HG02610 (cell line): Measurements from ENCODE around the gene PRXL2B.

Experiments used
- ATAC-seq: cut with Tn5 transposase; IDR thresholded peaks from one replicate; pipeline ENCODE4 v1.9.1; 2021; ENCODE audit warnings: mild to moderate bottlenecking, moderate library complexity; ENCODE audit not compliant: unreplicated experiment

Gene PRXL2B

DNA sequence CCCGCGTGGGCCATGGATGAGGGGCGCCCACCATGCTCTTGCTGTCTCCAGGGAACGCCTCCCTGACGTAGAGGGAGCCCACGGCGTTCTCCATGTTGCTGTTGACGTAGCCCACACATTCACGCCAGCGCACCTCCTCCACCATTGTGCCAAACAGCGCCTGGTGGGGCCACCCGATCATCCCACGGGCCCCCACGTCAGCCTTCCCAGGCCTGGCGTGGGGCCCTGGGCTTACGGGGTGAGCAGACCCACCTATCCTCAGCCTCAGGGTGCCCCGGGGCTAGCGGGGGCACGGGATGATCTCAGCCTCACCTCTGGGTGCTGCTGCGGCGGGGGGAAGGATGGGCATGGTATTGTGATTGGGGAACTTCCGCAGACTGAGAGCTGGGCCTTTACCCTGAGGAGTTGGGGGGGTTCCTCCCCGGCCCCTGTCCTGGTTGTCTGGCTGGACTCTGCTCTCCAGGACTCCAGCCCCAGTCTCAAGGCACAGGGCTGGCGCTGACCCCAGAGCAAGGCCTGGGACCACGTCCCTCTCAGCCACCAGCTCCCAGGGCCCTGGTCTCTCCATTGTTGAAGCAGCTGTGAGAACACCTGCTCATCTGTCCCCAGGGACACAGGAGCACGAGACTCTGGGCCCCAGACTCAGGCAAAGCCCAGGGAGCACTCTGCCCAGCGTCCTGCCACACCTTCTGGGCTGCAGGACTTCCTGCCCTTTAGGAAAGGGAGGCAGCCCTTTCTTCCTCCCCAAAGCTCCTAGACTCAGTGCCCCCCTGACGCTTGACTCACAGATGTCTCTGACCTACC, 10.2 kb downstream of the PRXL2B start:
- no peak for ATAC-seq

GRCh38 chr1:2597441-2598328, 11.1 kb downstream of the PRXL2B start:
- ATAC-seq, result no peak

DNA sequence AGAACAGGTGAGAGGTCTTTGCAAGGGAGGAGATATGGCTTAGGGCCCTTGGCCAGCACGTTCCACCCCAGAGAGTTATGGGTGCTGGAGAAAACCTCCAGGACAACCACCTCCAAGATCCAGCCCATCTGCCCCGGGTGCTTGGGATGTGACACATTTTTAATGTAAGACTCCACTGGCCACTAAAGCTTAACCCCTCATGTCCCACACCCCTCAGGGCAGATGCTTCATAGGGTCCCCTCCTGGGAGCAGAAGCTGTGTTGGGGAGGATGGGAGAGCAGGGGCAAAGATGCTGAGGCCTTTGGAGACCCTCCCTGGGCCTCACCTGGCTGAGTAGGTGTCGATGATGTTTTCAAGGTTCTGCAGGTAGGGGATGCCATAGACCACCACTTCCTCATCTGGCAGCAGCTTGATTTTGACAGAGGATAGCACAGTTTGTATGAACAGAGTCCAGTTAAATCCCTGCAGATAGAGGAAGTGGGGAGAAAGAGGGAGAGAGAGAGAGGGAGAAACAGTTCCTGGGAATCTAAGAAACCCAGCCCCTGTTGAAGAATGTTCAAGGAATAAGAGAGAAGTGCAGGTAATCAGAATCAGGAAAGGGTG, 11.9 kb downstream of the PRXL2B start:
- no peak for ATAC-seq

DNA sequence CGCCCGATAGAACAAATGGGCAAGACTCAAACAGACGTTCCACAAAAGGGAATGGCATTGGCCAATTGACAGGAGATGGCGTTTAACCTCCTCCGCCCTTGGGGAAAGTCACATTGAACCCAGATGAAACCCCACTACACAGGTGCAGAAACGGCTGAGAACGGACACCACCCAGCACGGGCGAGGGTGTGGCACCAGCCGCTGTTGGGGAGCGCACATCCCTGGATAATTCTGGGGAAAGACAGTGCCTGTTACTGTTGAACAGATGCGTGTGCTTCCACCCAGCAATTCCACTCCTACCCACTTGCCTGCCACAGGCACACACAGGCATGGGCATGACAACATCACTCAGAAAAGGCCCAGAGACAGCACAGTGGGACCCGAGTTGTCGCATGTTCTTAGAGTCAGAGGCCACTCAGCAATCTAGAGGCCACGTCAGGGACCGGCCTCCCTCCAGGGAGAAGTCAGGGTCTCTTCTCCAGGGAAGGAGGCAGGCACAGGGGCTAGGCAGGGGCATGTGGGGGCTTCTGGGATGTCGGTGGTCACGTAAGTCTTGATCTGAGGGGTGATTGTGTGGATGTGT, 15.2 kb downstream of the PRXL2B start:
- no peak for ATAC-seq

DNA sequence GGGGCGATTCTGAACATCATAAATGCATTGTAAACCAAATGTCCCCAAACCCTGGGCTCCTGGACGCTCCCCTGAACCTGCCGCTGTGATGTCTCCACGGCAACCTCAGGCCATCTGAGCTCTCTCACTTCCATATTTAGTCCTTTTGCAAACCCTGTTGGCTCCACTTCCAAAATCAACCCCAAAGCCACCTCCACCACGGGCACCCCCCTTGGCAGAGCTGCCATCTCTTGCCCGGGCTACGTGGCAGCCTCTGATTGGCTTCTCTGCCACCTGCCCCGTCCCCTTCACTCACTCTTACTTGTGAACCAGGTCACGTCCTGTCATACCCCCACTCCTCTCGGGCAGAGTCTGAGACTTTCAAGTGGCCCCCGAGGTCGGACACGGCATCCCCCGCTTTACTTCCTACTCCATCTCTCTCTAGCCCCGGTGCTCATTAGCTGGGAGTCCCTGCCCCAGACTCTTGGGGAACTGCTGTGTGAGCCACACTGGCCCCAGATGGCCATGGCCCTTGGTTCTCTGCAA, 15.8 kb downstream of the PRXL2B start:
- ATAC-seq, result no peak

DNA sequence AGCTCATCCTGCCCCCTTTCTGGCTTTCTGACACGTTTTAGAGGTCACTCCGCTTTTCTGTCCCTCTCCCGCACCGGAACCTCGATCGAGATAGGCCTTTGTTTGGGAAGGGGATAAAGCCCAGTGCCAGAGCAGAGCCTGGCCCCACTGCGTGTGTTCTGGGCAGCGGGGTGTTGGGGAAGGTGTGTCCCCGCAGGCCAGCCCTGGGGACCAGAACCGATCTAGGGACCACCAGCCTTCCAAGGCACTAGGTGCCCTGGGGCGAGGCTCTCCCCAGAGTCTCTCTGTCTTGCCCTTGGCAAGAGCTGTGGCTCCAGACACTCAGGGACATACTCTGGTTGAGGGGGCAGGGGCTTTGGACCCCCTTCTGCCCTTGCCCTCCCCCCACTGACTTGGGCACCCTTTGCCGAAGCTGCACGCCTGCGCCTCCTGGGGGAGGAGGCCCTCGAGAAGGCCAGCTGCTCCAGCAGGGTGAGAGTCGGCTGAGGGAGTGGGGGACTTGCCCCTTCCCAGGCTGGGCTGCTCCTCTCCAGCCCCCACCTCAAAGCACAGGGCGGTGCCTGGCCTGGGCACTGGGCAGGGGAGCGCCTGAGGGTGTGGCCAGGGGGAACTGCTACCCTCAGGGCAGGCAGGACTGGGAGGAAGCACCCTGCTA, 16.4 kb downstream of the PRXL2B start:
- no peak for ATAC-seq

- no peak for ATAC-seq
Measured at GRCh38 chr1:2603521-2604155, 17.1 kb downstream of the PRXL2B start.

DNA sequence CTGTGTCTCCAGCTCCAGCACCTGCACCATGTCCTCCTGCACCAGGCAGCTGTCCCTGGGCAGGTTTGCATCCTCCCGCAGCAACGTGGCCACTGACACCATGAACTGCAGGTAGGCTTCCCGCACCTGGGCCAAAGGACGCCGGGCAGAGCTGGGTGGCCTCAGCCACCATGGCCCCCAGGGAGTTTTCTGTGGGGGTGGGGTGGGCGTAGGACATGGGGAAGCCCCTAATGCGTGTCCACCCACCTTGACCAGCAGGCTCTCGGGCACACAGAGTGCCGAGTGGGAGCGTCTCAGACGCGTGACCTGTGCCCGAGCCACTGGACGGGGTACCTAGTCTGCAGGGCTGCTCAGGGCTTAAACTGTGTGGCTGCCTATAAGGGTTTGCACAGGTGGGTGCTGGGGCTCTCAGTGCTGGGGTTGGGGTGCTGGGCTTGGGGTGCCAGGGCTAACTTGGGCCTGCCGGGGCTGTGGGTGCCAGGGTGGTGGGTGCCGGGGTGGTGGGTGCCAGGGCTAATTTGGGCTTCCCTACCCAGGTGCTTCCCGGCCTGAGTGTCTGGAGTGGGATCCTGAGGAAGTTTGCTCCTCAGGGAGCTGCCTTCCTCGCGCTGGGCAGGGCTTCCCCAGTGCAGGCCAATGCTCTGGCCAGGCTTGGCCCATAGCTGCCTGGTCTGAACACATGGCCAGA, 17.7 kb downstream of the PRXL2B start:
- ATAC-seq, result no peak

DNA sequence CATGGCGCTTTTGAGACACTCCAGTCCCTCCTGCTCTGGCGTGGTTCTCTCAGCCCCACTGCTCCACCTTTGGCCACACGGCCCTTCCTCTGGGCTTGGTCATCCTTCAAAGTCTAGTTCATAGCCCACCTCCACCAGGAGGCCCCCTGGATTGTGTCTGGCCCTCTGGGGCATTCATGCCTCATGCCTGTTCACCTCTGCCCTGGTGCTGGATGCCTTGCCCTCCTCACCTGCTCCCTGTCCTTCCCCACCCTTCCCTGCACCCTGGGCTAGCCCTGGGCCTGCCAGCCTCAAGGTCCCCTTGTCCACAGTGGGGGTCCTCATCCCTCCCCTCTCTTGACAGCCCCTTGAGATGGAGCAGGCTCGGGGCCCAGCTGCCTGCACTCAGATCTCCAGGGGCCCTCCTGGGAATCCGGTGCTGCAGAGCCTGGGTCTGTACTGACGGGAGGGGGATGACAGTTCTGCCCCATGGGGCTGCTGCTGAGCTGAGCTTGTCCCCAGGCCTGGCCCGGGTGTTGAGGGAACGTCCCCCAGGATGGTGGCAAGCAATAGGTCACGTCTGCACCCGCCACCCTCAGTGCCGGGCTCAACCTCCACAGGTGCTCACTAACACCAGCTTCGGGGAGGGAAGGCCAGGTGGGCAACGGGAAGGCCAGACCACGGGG, 18.4 kb downstream of the PRXL2B start:
- no peak for ATAC-seq

DNA sequence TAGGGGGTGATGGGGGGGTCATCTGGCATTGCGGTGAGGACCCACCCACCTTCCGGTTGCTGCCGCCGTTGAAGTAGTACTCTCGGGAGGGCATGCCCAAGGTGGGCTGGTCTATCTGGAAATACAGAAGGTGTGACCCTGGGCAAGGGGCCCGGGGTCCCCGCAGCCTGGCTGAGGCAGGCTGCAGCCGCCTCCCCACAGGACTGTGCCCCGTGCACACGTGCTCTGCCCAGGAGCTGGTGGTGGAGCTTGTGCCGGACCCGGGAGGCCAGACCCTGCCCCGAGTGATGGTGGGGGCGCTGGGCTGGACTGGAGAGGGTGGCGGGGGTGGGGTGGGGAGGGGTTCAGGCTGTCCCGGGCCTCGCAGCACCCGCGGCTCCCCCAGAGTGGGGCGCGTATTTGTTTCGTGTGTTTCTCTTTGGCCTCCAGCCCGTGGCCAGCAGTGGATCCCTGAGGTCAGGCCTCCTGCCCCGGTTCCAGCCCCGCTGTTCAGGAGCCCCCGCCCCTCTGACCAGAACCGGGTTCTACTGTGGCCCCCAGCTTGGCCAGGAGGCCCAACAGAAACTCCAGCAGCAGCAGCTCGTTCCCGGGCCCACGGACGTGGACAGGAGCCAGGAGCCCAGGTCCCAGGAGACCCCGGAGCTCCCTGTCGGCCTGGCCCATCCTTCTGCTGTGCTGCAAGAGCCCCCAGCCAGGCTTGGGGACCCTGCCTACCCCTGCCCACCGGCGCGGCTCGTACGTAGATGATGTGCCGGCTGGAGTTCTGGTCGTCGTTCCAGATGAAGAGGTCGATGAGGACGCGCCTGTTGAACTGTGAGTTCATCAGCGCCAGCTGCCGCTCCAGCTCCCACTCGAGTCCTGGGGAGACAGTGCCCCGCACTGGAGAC, 19.2 kb downstream of the PRXL2B start:
- no peak for ATAC-seq

DNA sequence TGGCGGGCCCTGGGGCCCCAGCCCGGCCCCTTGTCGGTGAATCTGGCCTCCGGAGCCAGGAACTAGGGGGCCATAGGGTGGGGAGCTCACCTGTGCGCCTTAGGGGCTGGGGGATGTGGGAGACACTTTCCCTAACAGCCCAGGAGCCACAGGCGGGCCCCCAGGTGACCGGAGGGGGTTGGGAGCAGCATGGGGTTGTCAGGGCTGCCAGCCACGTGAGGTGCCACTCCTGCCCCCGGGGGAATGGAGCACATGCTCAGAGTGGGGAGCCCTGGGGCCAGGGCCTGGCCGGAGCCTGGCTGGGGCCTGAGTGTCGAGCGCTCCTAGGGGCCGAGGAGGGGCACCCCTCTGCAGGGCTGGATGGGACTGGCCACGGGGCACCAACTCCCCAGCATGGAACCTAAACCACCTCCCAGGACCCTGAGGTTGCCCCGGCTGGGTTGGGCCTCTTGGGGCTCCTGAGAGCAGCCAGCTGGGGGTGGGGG, 19.9 kb downstream of the PRXL2B start:
- ATAC-seq, result no peak

DNA sequence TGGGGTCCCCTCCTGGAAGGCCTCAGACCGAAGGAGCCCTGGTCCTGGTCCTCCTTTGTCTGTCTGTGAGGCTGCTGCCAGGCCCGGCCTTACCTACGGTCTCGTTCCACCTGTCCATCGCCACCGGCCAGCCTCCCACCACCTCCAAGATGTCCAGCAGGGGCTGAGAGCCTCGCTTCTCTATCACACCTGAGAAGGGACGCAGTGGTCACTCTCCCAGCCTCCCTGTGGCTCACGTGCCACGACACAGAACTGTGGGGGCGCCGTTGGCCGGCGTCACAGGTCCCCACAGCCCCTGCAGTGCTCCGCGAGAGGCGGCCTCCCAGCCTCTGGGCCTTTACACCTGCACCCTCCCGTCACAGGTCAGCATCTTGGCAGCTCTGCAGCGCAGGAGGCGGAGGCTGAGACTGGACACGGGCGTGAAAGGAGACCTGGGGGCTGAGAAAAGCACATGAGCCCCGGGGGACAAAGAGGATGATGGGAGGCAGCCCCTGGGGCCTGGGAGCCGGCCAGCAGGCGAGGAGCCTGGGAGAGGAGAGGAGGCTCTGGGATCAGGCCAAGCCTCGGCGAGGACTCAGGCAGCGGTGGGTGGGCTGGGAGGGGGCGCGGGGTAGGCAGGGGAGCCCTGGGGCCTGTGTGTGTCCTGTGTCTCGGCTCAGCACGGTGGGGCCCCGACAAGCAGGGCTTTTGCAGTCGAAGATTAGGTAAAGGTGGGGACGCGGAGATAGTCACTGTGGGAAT, 20.5 kb downstream of the PRXL2B start:
- ATAC-seq, result no peak

- ATAC-seq, result no peak
Measured at GRCh38 chr1:2607641-2608091, 21.1 kb downstream of the PRXL2B start.

DNA sequence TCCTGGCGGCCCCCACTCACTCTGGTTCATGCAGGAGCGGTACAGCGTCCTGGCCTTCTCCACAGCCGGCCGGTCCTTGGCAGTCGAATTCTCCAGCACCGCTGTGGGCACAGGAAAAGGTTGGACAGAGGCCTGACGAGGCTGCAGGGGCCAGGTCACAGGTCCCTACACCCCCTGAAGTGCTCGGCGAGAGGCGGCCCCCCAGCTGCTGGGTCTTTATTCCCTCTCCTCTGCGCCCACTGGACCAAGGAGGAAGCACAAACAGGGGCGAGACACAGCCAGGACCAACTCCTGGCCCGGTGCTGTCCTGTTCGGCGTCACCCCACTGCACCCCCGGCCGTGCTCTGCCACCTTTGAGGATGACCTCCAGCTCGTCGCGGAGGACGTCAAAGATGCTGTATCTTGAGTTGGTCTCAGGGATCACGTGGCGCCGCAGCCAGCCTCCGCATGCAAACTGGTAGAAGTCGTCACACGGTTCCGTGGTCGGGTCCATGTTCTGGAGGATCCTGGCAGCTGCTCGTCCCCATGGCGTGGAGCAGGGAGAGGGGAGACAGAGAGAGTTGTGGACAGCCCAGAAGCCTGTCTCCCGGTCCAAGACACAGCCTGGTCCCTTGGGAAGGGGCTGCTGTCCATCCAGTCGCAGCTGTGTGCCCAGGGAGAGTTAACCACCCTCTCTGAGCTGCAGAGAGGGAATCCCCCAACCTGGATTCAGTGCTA, 22.9 kb downstream of the PRXL2B start:
- no peak for ATAC-seq

DNA sequence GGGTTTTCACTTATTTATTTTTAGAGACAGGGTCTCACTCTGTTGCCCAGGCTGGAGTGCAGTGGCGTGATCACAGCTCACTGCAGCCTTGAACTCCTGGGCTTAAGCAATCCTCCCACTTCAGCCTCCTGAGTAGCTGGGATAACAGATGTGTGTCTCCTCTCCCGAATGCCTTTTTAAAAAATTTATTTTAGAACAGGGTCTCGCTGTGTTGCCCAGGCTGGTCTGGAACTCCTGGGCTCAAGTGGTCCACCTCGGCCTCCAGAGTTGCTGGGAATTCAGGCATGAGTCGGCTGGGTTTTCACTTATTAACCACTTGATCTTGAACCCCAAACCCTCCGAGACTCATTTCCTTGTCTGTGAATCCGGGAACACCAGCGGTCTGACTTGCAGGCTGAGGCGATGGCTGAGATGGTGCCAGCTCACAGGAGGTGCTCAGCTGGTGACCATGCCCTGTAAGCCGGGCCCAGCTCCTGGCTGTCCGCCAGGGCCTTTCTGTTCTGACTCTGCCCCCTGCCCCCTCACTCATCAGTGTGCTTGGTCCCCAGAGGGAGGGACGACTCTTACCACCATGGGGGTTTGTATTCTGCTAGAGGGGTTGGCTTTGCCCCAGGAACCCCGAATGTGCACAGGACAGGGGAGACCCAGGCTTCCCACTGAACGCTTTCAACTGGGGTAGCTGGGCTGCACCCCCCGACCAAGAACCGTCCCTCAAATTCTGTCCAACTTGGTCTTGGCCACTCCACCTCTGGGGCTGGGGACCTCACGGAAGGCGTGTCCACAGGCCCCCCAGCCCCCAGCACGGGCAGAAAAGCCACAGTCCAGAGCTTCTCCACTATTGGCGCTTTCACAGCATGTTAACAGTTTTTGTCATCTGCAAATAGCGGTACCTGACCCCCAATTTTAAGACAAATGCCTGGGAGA, 23.7 kb downstream of the PRXL2B start:
- no peak for ATAC-seq
